Stimulated activated CD8-positive, alpha-beta memory T cell treated with anti-CD3 and anti-CD28 coated beads, Interleukin-4, amount 100 ng/mL, for 24 hours (primary cell): ENCODE measurements around the gene TTC6.
"Not testable (repeated sequence)": the region's sequence is repeated elsewhere in the genome, so short reads cannot be mapped to it uniquely, and the experiment has no call there.

Source experiments
- DNase-seq: peaks from one replicate; pipeline ENCODE4 v3.0.0-alpha.2; 2020; ENCODE audit warnings: low read depth

The TTC6 gene

GRCh38 chr14:37594971-37595808 lies at the start of gene TTC6, which contains the start of gene FOXA1:
TSS of gene TTC6 (plus strand) at chr14:37595629. CDS start at chr14:37622065, 26,436 bp downstream.
TSS of gene FOXA1 (minus strand) at chr14:37595249. CDS start at chr14:37594972, 277 bp downstream.
- DNase-seq, result no peak

- DNase-seq, result no peak
These were observed 48.6 kb upstream of the TTC6 start for GRCh38 chr14:37546621-37547447.

- no peak for DNase-seq
These were observed 44.9 kb upstream of the TTC6 start for GRCh38 chr14:37550511-37550910.

GRCh38 chr14:37551119-37551518 lies 44.3 kb upstream of the TTC6 start:
- DNase-seq, result no peak

- no peak for DNase-seq
These were observed 41.4 kb upstream of the TTC6 start for GRCh38 chr14:37553935-37554550.

GRCh38 chr14:37555596-37555995 lies 39.8 kb upstream of the TTC6 start:
- not testable (repeated sequence) for DNase-seq

GRCh38 chr14:37558740-37559139 lies 36.7 kb upstream of the TTC6 start:
- DNase-seq, result no peak

GRCh38 chr14:37559386-37559785 lies 36.0 kb upstream of the TTC6 start:
- no peak for DNase-seq

- DNase-seq, result no peak
These were observed 32.2 kb upstream of the TTC6 start for GRCh38 chr14:37563189-37563588.

- DNase-seq, result no peak
These were observed 29.9 kb upstream of the TTC6 start for GRCh38 chr14:37565550-37565949.

- no peak for DNase-seq
These were observed 28.5 kb upstream of the TTC6 start for GRCh38 chr14:37566811-37567371.

GRCh38 chr14:37569729-37570128 lies 25.7 kb upstream of the TTC6 start:
- DNase-seq, result no peak

- DNase-seq, result no peak
These were observed 24.0 kb upstream of the TTC6 start for GRCh38 chr14:37571391-37571790.

- DNase-seq, result no peak
These were observed 22.1 kb upstream of the TTC6 start for GRCh38 chr14:37573356-37573755.

- no peak for DNase-seq
These were observed 16.2 kb upstream of the TTC6 start for GRCh38 chr14:37579274-37579673.

- no peak for DNase-seq
These were observed 15.3 kb upstream of the TTC6 start for GRCh38 chr14:37580146-37580545.

- DNase-seq, result no peak
These were observed 11.8 kb upstream of the TTC6 start for GRCh38 chr14:37583358-37584210.

- DNase-seq, result no peak
These were observed 11.0 kb upstream of the TTC6 start for GRCh38 chr14:37584211-37585100.

GRCh38 chr14:37585101-37585511 lies 10.3 kb upstream of the TTC6 start:
- no peak for DNase-seq
